Measurements from ENCODE around the gene FAM234B.
"Not testable (repeated sequence)": the region's sequence is repeated elsewhere in the genome, so short reads cannot be mapped to it uniquely, and the experiment has no call there.

The FAM234B gene

DNA sequence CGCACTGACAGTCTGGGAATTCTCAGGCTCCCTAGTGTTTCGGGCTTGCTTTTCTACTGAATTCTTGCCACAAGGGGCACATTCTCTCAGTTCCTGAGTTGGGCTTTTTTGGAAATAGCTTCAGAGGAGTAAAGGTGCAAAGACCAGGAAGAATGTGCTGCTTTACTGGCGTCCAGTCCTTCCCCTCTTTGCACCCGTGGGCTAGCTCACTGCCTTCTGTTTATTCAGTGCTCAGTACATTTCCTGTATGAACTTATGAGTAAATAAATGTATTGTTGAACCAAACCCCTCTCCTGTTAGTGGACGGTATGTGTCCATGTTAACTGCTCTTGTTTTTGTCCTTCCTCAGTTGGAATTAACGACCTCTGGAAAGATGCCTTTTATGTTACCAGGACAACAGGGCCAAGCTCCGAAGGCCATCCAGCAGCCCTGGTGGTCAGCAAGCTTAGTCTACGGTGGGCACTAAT, 35.3 kb downstream of the FAM234B start:
- Histone ChIP-seq H3K4me1 (ENCODE audit: control insufficient read depth, low read depth, low read length) (no peaks in the 10 kb centered on the region), H3K27me3 (ENCODE audit: insufficient read depth, low read length, poor library complexity) (no peaks in the 10 kb centered on the region), H2AK5ac (ENCODE audit: low read length) (no peak overlapping the region), H3K56ac (ENCODE audit: low read length) (no peak overlapping the region), H3K79me2 (ENCODE audit: control insufficient read depth, insufficient read depth, low read length) (no peaks in the 10 kb centered on the region), H4K8ac (ENCODE audit: low read depth, low read length) (no peak overlapping the region), H2BK120ac (ENCODE audit: low read depth, low read length) (no peak overlapping the region), H3K4ac (ENCODE audit: low read depth, low read length) (no peak overlapping the region), H3K4me3 (ENCODE audit: low read length) (no peak overlapping the region), H3K23ac (ENCODE audit: low read length) (no peak overlapping the region), H3K79me1 (ENCODE audit: low read length) (no peaks in the 10 kb centered on the region), H3K18ac (ENCODE audit: low read length) (no peak overlapping the region), H3K9ac (ENCODE audit: low read length) (no peak overlapping the region), H2BK15ac (replicated peaks; ENCODE audit: low read depth) (no peak overlapping the region), H3K36me3 (ENCODE audit: control insufficient read depth, insufficient read depth, low read length) (no peaks in the 10 kb centered on the region), H4K5ac (ENCODE audit: low read length) (no peak overlapping the region), H2BK5ac (ENCODE audit: low read length) (no peak overlapping the region), H3K4me2 (ENCODE audit: low read length) (no peak overlapping the region), H3K27ac (ENCODE audit: low read depth, low read length) (no peak overlapping the region)
- no CpG with 5 or more reads among the region's 8 CpGs for WGBS (ENCODE audit: extremely low coverage, insufficient coverage, low lambda C conversion rate)
- peak; percentile 80 for DNase-seq

DNA sequence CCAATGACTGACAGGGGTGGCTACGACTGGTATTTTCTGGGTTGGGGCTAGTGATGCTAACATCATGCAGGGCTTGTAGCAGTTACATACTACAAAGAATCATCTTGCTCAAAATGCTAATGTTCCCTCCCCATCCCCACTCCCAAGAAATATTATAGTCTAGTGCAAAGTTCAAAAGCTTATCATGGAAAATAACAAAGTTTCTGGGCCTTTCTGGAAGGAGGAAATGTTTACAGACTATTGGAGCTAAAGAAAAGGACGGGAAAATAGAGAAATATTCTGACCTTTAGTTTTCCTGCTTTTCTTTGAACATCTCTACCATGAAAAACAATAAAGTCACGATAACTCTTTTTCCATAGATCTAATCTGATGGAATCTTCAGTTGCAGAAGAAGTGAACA, 36.1 kb downstream of the FAM234B start:
- no peak overlapping the region for H2BK5ac ChIP-seq (ENCODE audit: low read length)
- no peaks in the 10 kb centered on the region for H3K79me2 ChIP-seq (ENCODE audit: control insufficient read depth, insufficient read depth, low read length)
- no peak overlapping the region for H2BK120ac ChIP-seq (ENCODE audit: low read depth, low read length)
- H3K9ac ChIP-seq (ENCODE audit: low read length): no peak overlapping the region
- H3K18ac ChIP-seq (ENCODE audit: low read length): no peak overlapping the region
- no peak overlapping the region for H3K23ac ChIP-seq (ENCODE audit: low read length)
- H4K8ac ChIP-seq (ENCODE audit: low read depth, low read length): no peak overlapping the region
- no peak for DNase-seq
- H3K4me3 ChIP-seq (ENCODE audit: low read length): no peak overlapping the region
- no peak overlapping the region for H3K27ac ChIP-seq (ENCODE audit: low read depth, low read length)
- H3K4me2 ChIP-seq (ENCODE audit: low read length): no peak overlapping the region
- H3K79me1 ChIP-seq (ENCODE audit: low read length): no peaks in the 10 kb centered on the region
- H3K36me3 ChIP-seq (ENCODE audit: control insufficient read depth, insufficient read depth, low read length): no peaks in the 10 kb centered on the region
- H4K5ac ChIP-seq (ENCODE audit: low read length): no peak overlapping the region
- no CpG with 5 or more reads among the region's 3 CpGs for WGBS (ENCODE audit: extremely low coverage, insufficient coverage, low lambda C conversion rate)
- H3K56ac ChIP-seq (ENCODE audit: low read length): no peak overlapping the region
- no peak overlapping the region for H2AK5ac ChIP-seq (ENCODE audit: low read length)
- no peaks in the 10 kb centered on the region for H3K4me1 ChIP-seq (ENCODE audit: control insufficient read depth, low read depth, low read length)
- no peak overlapping the region for H2BK15ac ChIP-seq (replicated peaks; ENCODE audit: low read depth)
- H3K4ac ChIP-seq (ENCODE audit: low read depth, low read length): no peak overlapping the region
- H3K27me3 ChIP-seq (ENCODE audit: insufficient read depth, low read length, poor library complexity): no peaks in the 10 kb centered on the region

DNA sequence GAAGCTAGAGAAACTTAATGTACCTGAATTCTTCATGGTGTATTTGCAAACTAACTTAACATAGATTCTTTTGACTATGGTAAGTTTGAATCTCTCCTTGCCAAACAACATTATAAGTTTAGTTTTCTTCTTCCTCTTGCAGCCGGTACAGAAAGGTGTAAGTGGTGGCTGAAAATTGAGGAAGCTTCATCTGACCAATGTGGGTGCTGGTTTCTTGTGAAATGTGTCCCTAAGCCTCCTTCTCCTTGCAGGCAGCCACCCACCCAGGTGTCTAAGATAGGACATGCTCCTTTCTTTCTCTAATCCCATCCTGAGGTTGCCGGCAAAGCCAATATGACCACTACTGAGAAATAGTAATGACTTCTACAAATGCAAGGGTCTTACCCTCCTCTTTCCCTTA, 38.7 kb downstream of the FAM234B start:
- H3K79me1 ChIP-seq (ENCODE audit: low read length): no peaks in the 10 kb centered on the region
- H3K36me3 ChIP-seq (ENCODE audit: control insufficient read depth, insufficient read depth, low read length): no peaks in the 10 kb centered on the region
- no peak overlapping the region for H2BK15ac ChIP-seq (replicated peaks; ENCODE audit: low read depth)
- no peak overlapping the region for H3K18ac ChIP-seq (ENCODE audit: low read length)
- H3K79me2 ChIP-seq (ENCODE audit: control insufficient read depth, insufficient read depth, low read length): no peaks in the 10 kb centered on the region
- peaks cover 2% of the 10 kb centered on the region for H3K4me1 ChIP-seq (ENCODE audit: control insufficient read depth, low read depth, low read length)
- no peak overlapping the region for H3K23ac ChIP-seq (ENCODE audit: low read length)
- H3K56ac ChIP-seq (ENCODE audit: low read length): no peak overlapping the region
- no peak for DNase-seq
- no peak overlapping the region for H4K5ac ChIP-seq (ENCODE audit: low read length)
- no peak overlapping the region for H2AK5ac ChIP-seq (ENCODE audit: low read length)
- H3K4ac ChIP-seq (ENCODE audit: low read depth, low read length): no peak overlapping the region
- no peak overlapping the region for H3K27ac ChIP-seq (ENCODE audit: low read depth, low read length)
- H3K4me2 ChIP-seq (ENCODE audit: low read length): no peak overlapping the region
- no CpG with 5 or more reads among the region's 2 CpGs for WGBS (ENCODE audit: extremely low coverage, insufficient coverage, low lambda C conversion rate)
- no peak overlapping the region for H3K9ac ChIP-seq (ENCODE audit: low read length)
- H3K27me3 ChIP-seq (ENCODE audit: insufficient read depth, low read length, poor library complexity): no peaks in the 10 kb centered on the region
- no peak overlapping the region for H2BK5ac ChIP-seq (ENCODE audit: low read length)
- no peak overlapping the region for H2BK120ac ChIP-seq (ENCODE audit: low read depth, low read length)
- no peak overlapping the region for H4K8ac ChIP-seq (ENCODE audit: low read depth, low read length)
- no peak overlapping the region for H3K4me3 ChIP-seq (ENCODE audit: low read length)

DNA sequence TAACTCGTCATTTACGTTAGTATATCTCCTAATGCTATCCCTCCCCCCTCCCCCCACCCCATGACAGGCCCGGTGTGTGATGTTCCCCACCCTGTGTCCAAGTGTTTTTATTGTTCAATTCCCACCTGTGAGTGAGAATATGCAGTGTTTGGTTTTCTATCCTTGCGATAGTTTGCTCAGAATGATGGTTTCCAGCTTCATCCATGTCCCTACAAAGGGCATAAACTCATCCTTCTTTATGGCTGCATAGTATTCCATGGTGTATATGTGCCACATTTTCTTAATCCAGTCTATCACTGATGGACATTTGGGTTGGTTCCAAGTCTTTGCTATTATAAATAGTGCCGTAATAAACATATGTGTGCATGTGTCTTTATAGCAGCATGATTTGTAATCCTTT, 39.5 kb downstream of the FAM234B start:
- no CpG with 5 or more reads among the region's 5 CpGs for WGBS (ENCODE audit: extremely low coverage, insufficient coverage, low lambda C conversion rate)
- H3K23ac ChIP-seq (ENCODE audit: low read length); H3K4me2 ChIP-seq (ENCODE audit: low read length); H2BK5ac ChIP-seq (ENCODE audit: low read length); H3K27me3 ChIP-seq (ENCODE audit: insufficient read depth, low read length, poor library complexity); H3K18ac ChIP-seq (ENCODE audit: low read length); H3K79me1 ChIP-seq (ENCODE audit: low read length); H3K27ac ChIP-seq (ENCODE audit: low read depth, low read length); H3K9ac ChIP-seq (ENCODE audit: low read length); H2AK5ac ChIP-seq (ENCODE audit: low read length); H3K4ac ChIP-seq (ENCODE audit: low read depth, low read length); H4K5ac ChIP-seq (ENCODE audit: low read length); H3K56ac ChIP-seq (ENCODE audit: low read length); H2BK15ac ChIP-seq (replicated peaks; ENCODE audit: low read depth); H4K8ac ChIP-seq (ENCODE audit: low read depth, low read length); H3K36me3 ChIP-seq (ENCODE audit: control insufficient read depth, insufficient read depth, low read length); H3K4me3 ChIP-seq (ENCODE audit: low read length); H2BK120ac ChIP-seq (ENCODE audit: low read depth, low read length); DNase-seq; H3K4me1 ChIP-seq (ENCODE audit: control insufficient read depth, low read depth, low read length); H3K79me2 ChIP-seq (ENCODE audit: control insufficient read depth, insufficient read depth, low read length): not testable (repeated sequence)

DNA sequence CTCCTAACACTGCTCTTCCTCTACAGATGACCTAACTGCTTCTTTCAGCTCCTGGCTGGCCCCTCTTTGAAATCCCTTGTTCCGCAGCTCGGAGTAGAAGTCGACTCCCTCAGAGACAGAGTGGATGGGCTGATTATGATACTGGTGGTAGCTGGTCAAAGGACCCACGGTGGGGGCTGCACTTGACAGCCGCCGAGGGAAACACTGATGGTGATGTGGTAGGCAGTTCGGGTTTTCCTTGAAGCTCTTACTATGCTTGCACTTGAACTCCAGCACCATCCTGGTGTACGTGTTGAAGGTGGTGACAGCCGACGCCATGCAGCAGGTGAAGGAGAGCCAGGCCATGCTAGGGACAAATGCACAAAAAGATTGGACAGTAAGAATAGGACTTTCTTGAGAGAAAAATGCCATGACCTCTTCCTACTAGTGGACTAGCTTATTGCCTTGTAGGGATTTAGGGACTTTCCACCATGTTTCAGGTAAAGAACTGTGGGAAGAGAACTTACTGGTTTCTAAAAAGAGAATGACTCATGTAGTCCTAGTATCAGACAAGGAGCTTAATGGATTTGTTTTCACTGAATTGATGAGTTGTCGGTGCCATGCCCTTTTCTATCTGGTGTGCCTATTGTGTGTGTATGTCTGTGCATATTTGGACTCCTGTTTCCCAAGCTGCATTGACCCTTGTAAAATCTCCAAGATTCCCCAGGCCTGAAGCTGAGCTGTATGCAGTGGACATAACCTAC, 40.9 kb downstream of the FAM234B start:
- Histone ChIP-seq H3K9ac (ENCODE audit: low read length) (no peak overlapping the region), H3K27me3 (ENCODE audit: insufficient read depth, low read length, poor library complexity) (no peaks in the 10 kb centered on the region), H3K4me3 (ENCODE audit: low read length) (no peak overlapping the region), H3K79me1 (ENCODE audit: low read length) (no peaks in the 10 kb centered on the region), H3K36me3 (ENCODE audit: control insufficient read depth, insufficient read depth, low read length) (no peaks in the 10 kb centered on the region), H3K18ac (ENCODE audit: low read length) (no peak overlapping the region), H2BK15ac (replicated peaks; ENCODE audit: low read depth) (no peak overlapping the region), H3K27ac (ENCODE audit: low read depth, low read length) (no peak overlapping the region), H4K8ac (ENCODE audit: low read depth, low read length) (no peak overlapping the region), H3K23ac (ENCODE audit: low read length) (no peak overlapping the region), H3K4me2 (ENCODE audit: low read length) (no peak overlapping the region), H3K4me1 (ENCODE audit: control insufficient read depth, low read depth, low read length) (peaks cover 7% of the 10 kb centered on the region), H2BK5ac (ENCODE audit: low read length) (no peak overlapping the region), H2AK5ac (ENCODE audit: low read length) (no peak overlapping the region), H4K5ac (ENCODE audit: low read length) (no peak overlapping the region), H3K56ac (ENCODE audit: low read length) (no peak overlapping the region), H3K79me2 (ENCODE audit: control insufficient read depth, insufficient read depth, low read length) (no peaks in the 10 kb centered on the region), H2BK120ac (ENCODE audit: low read depth, low read length) (no peak overlapping the region), H3K4ac (ENCODE audit: low read depth, low read length) (no peak overlapping the region)
- no CpG with 5 or more reads among the region's 11 CpGs for WGBS (ENCODE audit: extremely low coverage, insufficient coverage, low lambda C conversion rate)
- DNase-seq: no peak

Measured in mesendoderm (in vitro differentiated cells).